Stimulated activated CD8-positive, alpha-beta memory T cell treated with anti-CD3 and anti-CD28 coated beads, Interleukin-12 subunit alpha, Interleukin-12 subunit beta, amount 100 ng/mL, for 24 hours (primary cell): ENCODE results near the gene ZFHX3.

Experiments used
- DNase-seq: peaks from one replicate; pipeline ENCODE4 v3.0.0-alpha.2; 2020; ENCODE audit errors: extremely low read depth

Gene ZFHX3

DNA sequence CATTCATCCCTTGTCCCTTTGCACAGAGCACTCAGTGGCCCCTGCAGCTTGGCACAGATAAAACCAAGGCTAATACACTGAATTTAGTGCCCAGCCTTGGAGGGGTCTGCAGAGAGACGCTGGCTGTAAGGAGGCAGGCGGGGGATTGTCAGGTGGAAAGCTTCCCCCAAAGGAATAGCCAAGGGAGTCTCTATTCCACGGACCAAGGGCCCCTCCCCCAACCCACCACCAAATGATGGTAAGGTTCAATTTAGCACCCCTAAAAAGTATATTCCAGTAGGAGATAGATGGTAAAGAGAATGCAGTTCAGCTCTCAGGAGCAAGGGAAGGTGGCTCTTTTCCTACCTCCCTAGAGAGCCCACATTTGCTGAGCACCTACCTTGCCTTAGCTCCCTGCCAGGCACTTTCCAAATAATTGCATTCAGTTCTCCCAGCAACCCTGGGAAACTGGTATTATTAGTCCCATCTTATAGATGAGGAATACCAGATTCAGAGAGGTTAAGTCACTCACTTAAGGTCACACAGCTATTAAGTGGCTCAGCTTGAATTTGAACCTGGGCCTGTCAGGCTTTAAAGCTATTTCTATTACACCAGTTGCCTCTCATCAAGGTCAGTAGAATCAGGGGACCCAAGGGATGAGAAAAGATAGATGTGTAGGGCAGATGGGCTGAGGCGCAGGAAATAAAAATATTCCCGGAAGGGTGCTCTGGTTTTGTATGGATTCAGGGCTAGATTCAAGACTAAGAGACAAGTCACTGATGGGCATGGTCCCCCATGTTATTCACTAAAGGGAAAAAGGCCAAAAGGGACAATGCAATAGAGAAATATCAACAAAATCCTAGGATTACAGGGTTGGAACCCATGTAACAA lies 20.0 kb upstream of the ZFHX3 start:
- no peak for DNase-seq

- no peak for DNase-seq
These were observed 19.2 kb upstream of the ZFHX3 start for GRCh38 chr16:73066927-73067670.

DNA sequence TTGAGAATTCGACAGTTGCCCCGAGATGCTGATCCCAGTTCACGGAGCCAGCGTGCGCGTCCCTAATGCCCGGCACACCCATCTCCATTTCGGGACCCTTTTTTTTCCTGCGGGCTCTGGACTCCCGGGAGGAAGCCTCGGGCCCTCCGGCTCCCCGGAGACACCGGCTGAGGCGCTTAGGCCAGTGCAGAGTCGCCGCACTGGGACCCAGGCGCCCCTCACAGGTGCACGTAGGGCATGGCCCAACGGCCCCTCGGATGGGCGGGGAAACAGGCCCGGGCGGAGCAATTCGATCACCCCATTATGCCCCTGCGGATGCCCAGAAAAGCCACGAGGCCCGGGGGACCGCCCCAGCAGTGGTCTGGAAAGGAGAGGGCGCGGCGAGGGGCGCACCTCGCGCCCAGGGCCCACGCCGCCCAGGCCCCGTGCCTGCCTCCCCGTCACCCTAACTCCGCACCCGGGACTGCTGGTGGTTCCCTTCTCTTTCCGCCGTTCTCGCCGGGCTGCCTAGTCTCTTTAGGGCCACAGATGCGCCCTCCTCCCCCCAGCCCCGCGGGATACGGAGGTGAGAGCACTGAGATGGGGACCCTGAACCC lies 18.5 kb upstream of the ZFHX3 start:
- no peak for DNase-seq

GRCh38 chr16:73065632-73066330 lies 17.9 kb upstream of the ZFHX3 start:
- no peak for DNase-seq

GRCh38 chr16:73064994-73065545 lies 17.1 kb upstream of the ZFHX3 start:
- DNase-seq, result no peak

- no peak for DNase-seq
These were observed 16.5 kb upstream of the ZFHX3 start for GRCh38 chr16:73064212-73064993.

DNA sequence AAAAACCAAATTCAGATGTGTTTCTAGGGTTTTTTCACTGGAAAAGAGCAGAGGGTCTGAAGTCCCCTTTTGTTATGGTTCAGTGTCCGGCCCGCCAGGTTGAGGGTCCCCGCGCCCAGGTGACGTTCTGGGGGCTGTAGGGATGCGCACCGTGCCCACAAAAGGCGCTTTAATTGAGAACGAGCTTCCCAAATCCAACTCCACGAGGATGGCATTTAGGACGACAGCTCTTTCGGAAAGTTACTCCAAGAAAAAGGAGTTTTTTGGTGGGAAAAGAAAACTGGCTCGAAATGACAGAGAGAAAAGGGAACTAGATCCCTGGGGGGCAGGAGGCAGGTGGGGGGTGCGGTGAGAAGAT lies 15.9 kb upstream of the ZFHX3 start:
- no peak for DNase-seq

- DNase-seq, result no peak
These were observed 15.1 kb upstream of the ZFHX3 start for GRCh38 chr16:73062743-73063733.

DNA sequence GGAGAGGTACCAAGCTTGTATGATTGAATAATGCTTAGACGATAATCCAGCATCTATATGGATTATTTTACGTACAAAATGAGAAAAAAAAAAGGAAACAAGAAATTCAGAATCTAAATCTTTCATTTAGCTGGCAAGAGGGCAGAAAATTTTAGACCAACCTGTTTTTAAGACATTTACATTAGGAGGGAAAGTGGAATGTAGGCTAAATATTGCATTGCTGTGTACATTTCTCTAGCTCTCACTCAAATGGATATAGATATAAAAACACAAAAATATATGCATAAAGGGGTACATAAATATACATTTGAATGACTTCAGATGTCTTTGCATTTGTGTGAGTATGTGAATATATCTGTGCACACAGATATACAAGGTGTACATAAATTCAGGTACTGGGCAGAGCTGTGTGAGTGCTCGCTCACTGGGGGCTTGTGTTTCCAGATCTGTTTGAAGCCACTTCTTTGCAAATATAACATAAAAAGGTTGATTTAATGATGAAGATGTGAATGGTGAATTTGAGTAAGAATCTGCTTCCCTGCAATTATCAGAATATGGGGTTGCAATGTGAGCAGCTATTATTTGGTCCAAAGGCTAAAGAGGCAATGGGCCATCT lies 14.2 kb upstream of the ZFHX3 start:
- no peak for DNase-seq

GRCh38 chr16:73060892-73061490 lies 13.1 kb upstream of the ZFHX3 start:
- no peak for DNase-seq

GRCh38 chr16:73059779-73060615 lies 12.1 kb upstream of the ZFHX3 start:
- DNase-seq, result no peak

- DNase-seq, result no peak
These were observed 10.9 kb upstream of the ZFHX3 start for GRCh38 chr16:73058616-73059409.

GRCh38 chr16:73058221-73058615 lies 10.3 kb upstream of the ZFHX3 start:
- DNase-seq, result no peak

DNA sequence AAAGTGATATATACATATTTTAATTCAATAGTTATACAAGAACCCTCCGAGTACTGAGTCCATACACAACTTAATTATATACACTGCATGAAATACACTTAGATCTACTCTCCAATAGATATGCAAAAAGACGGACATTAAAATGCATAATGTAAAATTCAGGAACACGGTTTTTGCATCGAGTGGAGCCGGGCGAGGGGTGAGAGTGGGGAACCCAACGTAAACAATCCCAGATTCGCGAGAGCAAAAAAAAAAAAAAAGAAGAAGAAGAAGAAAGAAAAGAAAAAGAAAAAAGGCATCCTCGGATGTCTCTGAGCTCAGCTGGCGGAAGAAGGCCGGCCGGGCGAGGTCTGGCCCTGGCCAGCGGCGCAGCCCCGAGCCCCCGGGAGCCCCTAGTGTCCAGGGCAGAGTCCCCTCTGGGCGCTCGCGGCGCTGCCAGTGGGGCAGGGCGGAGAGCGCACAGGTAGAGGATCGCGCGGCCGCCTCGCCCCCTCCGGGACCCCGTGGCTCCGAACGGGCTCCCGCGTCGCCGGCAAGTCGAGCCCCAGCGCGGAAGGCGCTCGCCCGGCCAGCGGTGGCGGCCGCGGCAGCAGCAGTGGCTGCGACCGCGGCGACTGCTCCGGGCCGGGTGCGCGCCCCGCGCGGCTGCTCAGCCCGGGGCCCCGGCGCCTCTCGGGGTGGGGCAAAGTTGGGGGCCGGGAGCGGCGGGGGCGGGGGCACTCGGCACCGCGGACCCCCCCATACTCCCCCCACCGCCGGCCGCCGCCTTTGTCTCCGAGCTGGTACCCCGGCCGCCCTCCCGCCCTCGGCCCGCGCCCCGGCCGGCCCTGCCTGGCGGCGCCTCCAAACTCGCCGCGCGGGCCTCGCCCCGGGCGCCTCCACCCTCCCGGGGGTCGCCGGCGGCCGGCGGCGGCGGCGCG lies 9.6 kb upstream of the ZFHX3 start:
- DNase-seq, result no peak

- no peak for DNase-seq
These were observed 9.0 kb upstream of the ZFHX3 start for GRCh38 chr16:73056921-73057290.

DNA sequence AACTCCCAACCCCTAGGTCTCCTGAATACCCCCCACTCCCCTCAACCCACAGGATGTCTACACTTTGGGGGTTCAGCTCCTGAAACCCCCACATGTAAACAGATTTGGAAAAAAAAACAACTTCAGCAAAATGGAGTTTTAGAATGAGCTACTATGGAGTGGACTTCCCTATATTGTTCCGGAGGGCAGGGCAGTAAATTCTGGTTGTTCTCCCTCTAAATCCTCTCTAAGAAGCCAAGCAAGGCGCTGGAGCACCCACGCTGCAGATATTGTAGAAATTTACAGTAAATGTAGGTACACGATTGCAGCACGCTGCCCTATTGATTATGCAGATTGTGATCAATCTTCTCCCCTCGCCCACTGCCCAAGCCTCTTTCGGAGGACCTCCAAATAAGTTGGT lies 8.5 kb upstream of the ZFHX3 start:
- DNase-seq, result no peak
